ENCODE results near the gene GNA15.

DNA sequence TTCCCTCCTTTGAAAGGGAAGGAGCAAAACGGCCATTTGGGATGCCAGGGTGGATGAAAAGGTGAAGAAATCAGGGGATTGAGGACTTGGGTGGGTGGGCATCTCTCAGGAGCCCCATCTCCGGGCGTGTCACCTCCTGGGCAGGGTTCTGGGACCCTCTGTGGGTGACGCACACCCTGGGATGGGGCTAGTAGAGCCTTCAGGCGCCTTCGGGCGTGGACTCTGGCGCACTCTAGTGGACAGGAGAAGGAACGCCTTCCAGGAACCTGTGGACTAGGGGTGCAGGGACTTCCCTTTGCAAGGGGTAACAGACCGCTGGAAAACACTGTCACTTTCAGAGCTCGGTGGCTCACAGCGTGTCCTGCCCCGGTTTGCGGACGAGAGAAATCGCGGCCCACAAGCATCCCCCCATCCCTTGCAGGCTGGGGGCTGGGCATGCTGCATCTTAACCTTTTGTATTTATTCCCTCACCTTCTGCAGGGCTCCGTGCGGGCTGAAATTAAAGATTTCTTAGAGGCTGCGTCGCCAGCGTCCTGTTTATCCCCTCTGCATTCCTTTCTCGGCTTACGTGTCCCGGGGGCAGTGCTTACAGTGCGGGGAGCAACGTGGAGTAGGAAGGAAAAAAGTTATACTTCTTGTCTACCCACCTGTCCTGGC lies 27.5 kb downstream of the GNA15 start:
- TF ChIP-seq CTCF (IDR thresholded peaks at IDR 0.05 in 8 of 11, conservative IDR thresholded peaks at IDR 0.05 in 3 of 11) (peak; percentile 79 to 98 (median 92)), POLR2AphosphoS5 (IDR thresholded peaks at IDR 0.05) (peak in 1 of 3 donors; percentile 21)

Data from spleen (tissue), 7 donors.